ENCODE data around the gene IDH1. TPM values are rescaled to one million over a fixed set of nuclear protein-coding genes. Genes with fewer than 3 reads are reported as not detected.
A peak's percentile ranks its signal among the peaks of the same experiment; 100 is the strongest.
"Not testable (repeated sequence)": the region's sequence is repeated elsewhere in the genome, so short reads cannot be mapped to it uniquely, and the experiment has no call there.

The IDH1 gene
- total RNA-seq, 1 donor from 2014 or later: 149 TPM

GRCh38 chr2:208278549-208278948, 23.7 kb upstream of the IDH1 start:
- no peak overlapping the region for H3K4me3 Mint-ChIP-seq
- H3K27me3 Mint-ChIP-seq: no peaks in the 10 kb centered on the region
- H3K27ac Mint-ChIP-seq: no peak overlapping the region
- DNase-seq (ENCODE audit: extremely low spot score, unreplicated experiment): no peak
- H3K9me3 Mint-ChIP-seq: no peaks in the 10 kb centered on the region
- no peak for TF ChIP-seq CTCF (conservative IDR thresholded peaks at IDR 0.05)
- H3K36me3 Mint-ChIP-seq: peaks cover 59% of the 10 kb centered on the region
- peaks cover 4% of the 10 kb centered on the region for H3K4me1 Mint-ChIP-seq (ENCODE audit: unreplicated experiment)

- Mint-ChIP-seq H3K4me1 (ENCODE audit: unreplicated experiment) (peaks cover 8% of the 10 kb centered on the region), H3K27ac (no peak overlapping the region), H3K4me3 (no peak overlapping the region), H3K9me3 (no peaks in the 10 kb centered on the region), H3K27me3 (no peaks in the 10 kb centered on the region), H3K36me3 (peaks cover 54% of the 10 kb centered on the region)
- no peak for TF ChIP-seq CTCF (conservative IDR thresholded peaks at IDR 0.05)
- no peak for DNase-seq (ENCODE audit: extremely low spot score, unreplicated experiment)
Observed at GRCh38 chr2:208274748-208275147, 19.9 kb upstream of the IDH1 start.

GRCh38 chr2:208269091-208269490, 14.2 kb upstream of the IDH1 start:
- Mint-ChIP-seq H3K27ac (no peak overlapping the region), H3K4me3 (no peak overlapping the region), H3K36me3 (peaks cover 10% of the 10 kb centered on the region), H3K9me3 (no peaks in the 10 kb centered on the region), H3K27me3 (no peaks in the 10 kb centered on the region), H3K4me1 (ENCODE audit: unreplicated experiment) (peaks cover 28% of the 10 kb centered on the region)
- no peak for DNase-seq (ENCODE audit: extremely low spot score, unreplicated experiment)
- TF ChIP-seq CTCF (conservative IDR thresholded peaks at IDR 0.05): no peak

GRCh38 chr2:208268156-208268952, 13.5 kb upstream of the IDH1 start:
- Mint-ChIP-seq H3K36me3 (peaks cover 10% of the 10 kb centered on the region), H3K27me3 (no peaks in the 10 kb centered on the region), H3K9me3 (no peaks in the 10 kb centered on the region), H3K4me3 (peak overlapping the region; percentile 92), H3K27ac (no peak overlapping the region), H3K4me1 (ENCODE audit: unreplicated experiment) (peaks cover 28% of the 10 kb centered on the region)
- DNase-seq (ENCODE audit: extremely low spot score, unreplicated experiment): no peak
- no peak for TF ChIP-seq CTCF (conservative IDR thresholded peaks at IDR 0.05)

- Mint-ChIP-seq H3K4me3 (peak overlapping the region; percentile 92), H3K36me3 (peaks cover 10% of the 10 kb centered on the region), H3K27ac (peak overlapping the region; percentile 97), H3K4me1 (ENCODE audit: unreplicated experiment) (peaks cover 28% of the 10 kb centered on the region)
- H3K27me3 Mint-ChIP-seq; H3K9me3 Mint-ChIP-seq; DNase-seq (ENCODE audit: extremely low spot score, unreplicated experiment): not testable (repeated sequence)
Observed at GRCh38 chr2:208267526-208267925, 12.7 kb upstream of the IDH1 start.

GRCh38 chr2:208266936-208267335, 12.1 kb upstream of the IDH1 start:
- Mint-ChIP-seq H3K27me3 (no peaks in the 10 kb centered on the region), H3K4me3 (peak overlapping the region; percentile 92), H3K9me3 (no peaks in the 10 kb centered on the region), H3K27ac (peak overlapping the region; percentile 97), H3K36me3 (peaks cover 10% of the 10 kb centered on the region), H3K4me1 (ENCODE audit: unreplicated experiment) (peaks cover 28% of the 10 kb centered on the region)
- no peak for DNase-seq (ENCODE audit: extremely low spot score, unreplicated experiment)
- TF ChIP-seq CTCF (conservative IDR thresholded peaks at IDR 0.05): no peak

Measured in type B pancreatic cell (in vitro differentiated cells).